OCI-LY7 (cell line): ENCODE results near the gene RRBP1.

Source experiments
- CTCF ChIP-seq: fragments of 200-600 bp; sonication (generic); conservative IDR thresholded peaks from 2 replicates; pipeline ENCODE4 v1.5.1; 2014; ENCODE audit warnings: mild to moderate bottlenecking, antibody characterized with exemption, low read length, moderate library complexity, mixed read lengths
- EZH2phosphoT487 ChIP-seq: fragments of 200-600 bp; sonication (generic); IDR thresholded peaks from 2 replicates; pipeline ENCODE4 v1.6.1; 2018; ENCODE audit warnings: low read depth, borderline replicate concordance, mild to moderate bottlenecking, mixed run types, antibody characterized with exemption, low read length, moderate library complexity, mixed read lengths

DNA sequence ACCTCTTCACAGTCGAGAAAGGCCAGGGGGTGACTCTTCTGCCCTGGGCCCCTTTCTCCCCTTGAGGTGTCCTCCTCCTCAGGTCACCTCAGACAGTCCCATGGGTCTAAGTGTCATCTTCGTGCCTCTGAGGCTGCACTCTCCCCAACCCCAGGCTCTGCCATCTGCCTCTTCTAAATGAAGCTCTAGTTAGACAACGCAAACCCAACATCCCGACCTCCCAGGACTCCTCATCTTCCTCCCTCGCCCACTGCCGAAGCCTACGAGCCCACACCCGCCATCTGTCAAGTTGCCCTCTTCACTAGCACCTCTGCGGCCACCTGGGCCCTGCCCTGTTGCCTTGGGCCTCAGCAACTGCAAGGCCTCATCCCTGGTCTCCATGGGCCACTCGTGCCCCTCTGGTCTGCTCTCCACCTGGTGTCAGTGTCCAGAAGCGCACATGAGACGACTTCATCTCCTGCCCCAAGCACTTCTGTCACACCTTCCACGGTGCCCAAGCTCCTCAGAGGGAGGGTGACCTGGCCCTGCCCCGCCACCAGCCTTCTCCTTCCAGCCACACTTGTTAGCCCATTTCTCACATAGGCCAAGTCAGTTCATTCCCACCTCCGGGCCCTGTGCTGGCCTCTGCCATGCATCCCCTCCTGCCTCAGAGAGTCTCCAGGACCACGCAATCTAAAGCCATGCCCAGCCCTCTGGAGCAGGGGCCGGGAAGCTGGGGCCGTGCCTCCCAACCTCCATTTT, 53.8 kb downstream of the RRBP1 start:
- no peak for TF ChIP-seq CTCF
- no peak for TF ChIP-seq EZH2phosphoT487
